B cell (primary cell): ENCODE measurements around the gene FOXE3.

Source experiments
- EZH2 ChIP-seq: IDR thresholded peaks from 2 replicates; pipeline ENCODE4 v1.6.1; 2012; ENCODE audit warnings: borderline replicate concordance, low read depth, mild to moderate bottlenecking, moderate library complexity, low read length; ENCODE audit not compliant: insufficient read depth, poor library complexity, severe bottlenecking
- TF ChIP-seq, protein P1 (sequence below): fragments of 200-600 bp; IDR thresholded peaks from one replicate; pipeline ENCODE4 v1.8.0; 2022; ENCODE audit warnings: antibody characterized with exemption, mild to moderate bottlenecking

GRCh38 chr1:47405697-47406096 lies 10.4 kb upstream of the FOXE3 start:
- TF ChIP-seq, protein P1, sequence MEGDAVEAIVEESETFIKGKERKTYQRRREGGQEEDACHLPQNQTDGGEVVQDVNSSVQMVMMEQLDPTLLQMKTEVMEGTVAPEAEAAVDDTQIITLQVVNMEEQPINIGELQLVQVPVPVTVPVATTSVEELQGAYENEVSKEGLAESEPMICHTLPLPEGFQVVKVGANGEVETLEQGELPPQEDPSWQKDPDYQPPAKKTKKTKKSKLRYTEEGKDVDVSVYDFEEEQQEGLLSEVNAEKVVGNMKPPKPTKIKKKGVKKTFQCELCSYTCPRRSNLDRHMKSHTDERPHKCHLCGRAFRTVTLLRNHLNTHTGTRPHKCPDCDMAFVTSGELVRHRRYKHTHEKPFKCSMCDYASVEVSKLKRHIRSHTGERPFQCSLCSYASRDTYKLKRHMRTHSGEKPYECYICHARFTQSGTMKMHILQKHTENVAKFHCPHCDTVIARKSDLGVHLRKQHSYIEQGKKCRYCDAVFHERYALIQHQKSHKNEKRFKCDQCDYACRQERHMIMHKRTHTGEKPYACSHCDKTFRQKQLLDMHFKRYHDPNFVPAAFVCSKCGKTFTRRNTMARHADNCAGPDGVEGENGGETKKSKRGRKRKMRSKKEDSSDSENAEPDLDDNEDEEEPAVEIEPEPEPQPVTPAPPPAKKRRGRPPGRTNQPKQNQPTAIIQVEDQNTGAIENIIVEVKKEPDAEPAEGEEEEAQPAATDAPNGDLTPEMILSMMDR = no peak
- no peak for TF ChIP-seq EZH2
